ENCODE results near the gene AHSP. TPM values are rescaled to one million over a fixed set of nuclear protein-coding genes. Genes with fewer than 3 reads are reported as not detected.

Gene AHSP
- polyA plus RNA-seq, 4 donors, result 1.9 TPM; not detected in 3

GRCh38 chr16:31577411-31577810, 49.7 kb downstream of the AHSP start:
- no peaks in the 10 kb centered on the region for H3K4me1 ChIP-seq (ENCODE audit: control insufficient read depth in 3 of 3, insufficient read depth in 2 of 3, low read depth in 1 of 3, low read length in 2 of 3)
- FAIRE-seq, result no peak
- 67 to 79% (median 77%) methylated on average over 1 of the region's 1 CpG for WGBS, 3 donors

More at GRCh38 chr16:31577411-31577810, 49.7 kb downstream of the AHSP start:
- Histone ChIP-seq H3K27me3 (ENCODE audit: control insufficient read depth in 3 of 3, insufficient read depth in 3 of 3, low read length in 3 of 3) (no peaks in the 10 kb centered on the region), H3K9me3 (ENCODE audit: control insufficient read depth in 2 of 2, insufficient read depth in 1 of 2, low read depth in 1 of 2, low read length in 1 of 2) (peaks cover 2 to 8% of the 10 kb centered on the region in 2 donors), H3K4me3 (ENCODE audit: low read depth in 1 of 3, low read length in 3 of 3) (no peak overlapping the region), H3K27ac (ENCODE audit: low read depth in 1 of 3, low read length in 2 of 3) (no peak overlapping the region), H3K36me3 (ENCODE audit: control insufficient read depth in 3 of 3, insufficient read depth in 2 of 3, low read depth in 1 of 3, low read length in 3 of 3) (no peaks in the 10 kb centered on the region)
- no peak for DNase-seq

Other genes with a start within 250 kb of the AHSP start
- 1 to 10 TPM in 2 of 4 donors, under 1 TPM in 2; 0.22 to 2.5 (median 1.1) TPM for gene ITGAX, start 172.7 kb upstream of the AHSP start, polyA plus RNA-seq
- under 1 TPM in 2 of 4 donors, not detected in 2; 0.06 to 0.15 TPM for gene ITGAD, start 134.6 kb upstream of the AHSP start, polyA plus RNA-seq
- 10 to 100 TPM in 3 of 4 donors, under 1 TPM in 1; 0.60 to 24.3 (median 13.0) TPM for gene COX6A2, start 99.5 kb upstream of the AHSP start, polyA plus RNA-seq
- gene ZNF843, start 85.1 kb upstream of the AHSP start, polyA plus RNA-seq, result 1 to 10 TPM in 1 of 4 donors, under 1 TPM in 3; 0.30 to 1.7 (median 0.49) TPM
- 10 to 100 TPM; 12.3 to 20.5 (median 14.1) TPM for gene ARMC5, start 68.4 kb upstream of the AHSP start, polyA plus RNA-seq
- gene TGFB1I1, start 55.7 kb upstream of the AHSP start, polyA plus RNA-seq, result 10 to 100 TPM in 2 of 4 donors, 1 to 10 TPM in 2; 1.6 to 20.1 (median 11.1) TPM
- 10 to 100 TPM in 1 of 4 donors, 1 to 10 TPM in 2, under 1 TPM in 1; 0.81 to 10.4 (median 1.6) TPM for gene SLC5A2, start 44.8 kb upstream of the AHSP start, polyA plus RNA-seq
- 100 to 1,000 TPM in 1 of 4 donors, 10 to 100 TPM in 3; 27.3 to 108 (median 51.7) TPM for gene RUSF1, start 19.5 kb upstream of the AHSP start, polyA plus RNA-seq